ENCODE data around the gene MRTFB. TPM values are rescaled to one million over a fixed set of nuclear protein-coding genes. Genes with fewer than 3 reads are reported as not detected.

MRTFB gene
- total and polyA plus RNA-seq, 2 of the 13 experiments (the other 11 are each of a cell fraction or from before 2014, with no cell fraction given) = 11.4 to 14.0 TPM

GRCh38 chr16:14109782-14110727, 38.9 kb downstream of the MRTFB start:
- Histone ChIP-seq H3K4me1 (ENCODE audit: insufficient read depth, low read length) (peaks cover 70% of the 10 kb centered on the region), H3K4me2 (ENCODE audit: low read depth, low read length) (no peak overlapping the region), H2AFZ (ENCODE audit: low read length) (no peak overlapping the region), H3K36me3 (replicated peaks in 1 of 2; ENCODE audit: control insufficient read depth in 1 of 2, insufficient read depth in 2 of 2, low read length in 2 of 2) (no peaks in the 10 kb centered on the region), H3K27me3 (ENCODE audit: control insufficient read depth in 1 of 2, insufficient read depth in 2 of 2, low read length in 2 of 2) (no peaks in the 10 kb centered on the region), H3K79me2 (ENCODE audit: insufficient read depth, low read length) (peaks cover 24% of the 10 kb centered on the region), H3K4me3 (replicated peaks in 1 of 3; ENCODE audit: insufficient read depth in 1 of 3, low read depth in 2 of 3, low read length in 3 of 3) (no peak overlapping the region), H4K20me1 (ENCODE audit: insufficient read depth, low read length) (no peaks in the 10 kb centered on the region; the same call in 1 of the 2 replicates), H3K9me3 (ENCODE audit: low read length) (no peaks in the 10 kb centered on the region), H3K27ac (ENCODE audit: extremely low read length, insufficient read depth, low read length) (no peak overlapping the region), H3K9ac (ENCODE audit: insufficient read depth, low read depth, low read length) (no peak overlapping the region)
- TF ChIP-seq FOXC1 (CRISPR knock-in tag; IDR thresholded peaks at IDR 0.05; ENCODE audit: borderline replicate concordance) = 0 out of 2 replicates have a peak, but pooled peaks have one; percentile 26
- no peak for TF ChIP-seq ZNF296 (CRISPR knock-in tag; conservative IDR thresholded peaks at IDR 0.05)
- 0 out of 2 replicates have a peak, but pooled peaks have one; percentile 24 for TF ChIP-seq REXO4 (CRISPR knock-in tag; IDR thresholded peaks at IDR 0.05; ENCODE audit: borderline replicate concordance)
- DNase-seq (ENCODE audit: low spot score) (no peak), FAIRE-seq (no peak), ATAC-seq (no peak)
- intact Hi-C loops (cut with micrococcal nuclease; ENCODE audit: unreplicated experiment) (no loop called here), in situ Hi-C loops (cut with HindIII; ENCODE audit: extremely low pct_ligation_motif_present, low pct_unique_long_range_greater_than_20kb) (no loop called here)
- BruUV-seq (replicated peaks) = no TSS peak
- ChIA-PET POLR2A (no interaction called here), CTCF (ENCODE audit: low intra/inter-chr PET ratio, low total read pairs) (no interaction called here)
- 95% methylated on average over 3 of the region's 3 CpGs for WGBS (ENCODE audit: low lambda C conversion rate)

GRCh38 chr16:14110728-14111251, 39.7 kb downstream of the MRTFB start:
- Histone ChIP-seq H3K4me1 (ENCODE audit: insufficient read depth, low read length) (peaks cover 63% of the 10 kb centered on the region), H2AFZ (ENCODE audit: low read length) (no peak overlapping the region), H3K27me3 (ENCODE audit: control insufficient read depth in 1 of 2, insufficient read depth in 2 of 2, low read length in 2 of 2) (no peaks in the 10 kb centered on the region), H4K20me1 (ENCODE audit: insufficient read depth, low read length) (no peaks in the 10 kb centered on the region; the same call in 1 of the 2 replicates), H3K9me3 (ENCODE audit: low read length) (no peaks in the 10 kb centered on the region), H3K27ac (ENCODE audit: extremely low read length, insufficient read depth, low read length) (no peak overlapping the region), H3K4me3 (replicated peaks in 1 of 3; ENCODE audit: insufficient read depth in 1 of 3, low read depth in 2 of 3, low read length in 3 of 3) (no peak overlapping the region), H3K36me3 (replicated peaks in 1 of 2; ENCODE audit: control insufficient read depth in 1 of 2, insufficient read depth in 2 of 2, low read length in 2 of 2) (no peaks in the 10 kb centered on the region), H3K79me2 (ENCODE audit: insufficient read depth, low read length) (peaks cover 28% of the 10 kb centered on the region), H3K4me2 (ENCODE audit: low read depth, low read length) (no peak overlapping the region), H3K9ac (ENCODE audit: insufficient read depth, low read depth, low read length) (no peak overlapping the region)
- no peak for FAIRE-seq
- no TSS peak for BruUV-seq (replicated peaks)
- WGBS (ENCODE audit: low lambda C conversion rate) = 92% methylated on average over 6 of the region's 6 CpGs
- ChIA-PET CTCF (ENCODE audit: low intra/inter-chr PET ratio, low total read pairs) (no interaction called here), POLR2A (no interaction called here)
- intact Hi-C loops (cut with micrococcal nuclease; ENCODE audit: unreplicated experiment) = no loop called here
- no peak for TF ChIP-seq REPIN1 (CRISPR knock-in tag; IDR thresholded peaks at IDR 0.05; ENCODE audit: borderline replicate concordance, low read depth)
- TF ChIP-seq ZFP1 (CRISPR knock-in tag; IDR thresholded peaks at IDR 0.05) = no peak
- TF ChIP-seq FOXJ3 (CRISPR knock-in tag; IDR thresholded peaks at IDR 0.05; ENCODE audit: borderline replicate concordance) = no peak
- TF ChIP-seq CEBPG (CRISPR knock-in tag; IDR thresholded peaks at IDR 0.05) = no peak
- no peak for TF ChIP-seq PREB (CRISPR knock-in tag; IDR thresholded peaks at IDR 0.05)
- TF ChIP-seq MBNL3 (CRISPR knock-in tag; conservative IDR thresholded peaks at IDR 0.05) = no peak
- TF ChIP-seq, protein P1, sequence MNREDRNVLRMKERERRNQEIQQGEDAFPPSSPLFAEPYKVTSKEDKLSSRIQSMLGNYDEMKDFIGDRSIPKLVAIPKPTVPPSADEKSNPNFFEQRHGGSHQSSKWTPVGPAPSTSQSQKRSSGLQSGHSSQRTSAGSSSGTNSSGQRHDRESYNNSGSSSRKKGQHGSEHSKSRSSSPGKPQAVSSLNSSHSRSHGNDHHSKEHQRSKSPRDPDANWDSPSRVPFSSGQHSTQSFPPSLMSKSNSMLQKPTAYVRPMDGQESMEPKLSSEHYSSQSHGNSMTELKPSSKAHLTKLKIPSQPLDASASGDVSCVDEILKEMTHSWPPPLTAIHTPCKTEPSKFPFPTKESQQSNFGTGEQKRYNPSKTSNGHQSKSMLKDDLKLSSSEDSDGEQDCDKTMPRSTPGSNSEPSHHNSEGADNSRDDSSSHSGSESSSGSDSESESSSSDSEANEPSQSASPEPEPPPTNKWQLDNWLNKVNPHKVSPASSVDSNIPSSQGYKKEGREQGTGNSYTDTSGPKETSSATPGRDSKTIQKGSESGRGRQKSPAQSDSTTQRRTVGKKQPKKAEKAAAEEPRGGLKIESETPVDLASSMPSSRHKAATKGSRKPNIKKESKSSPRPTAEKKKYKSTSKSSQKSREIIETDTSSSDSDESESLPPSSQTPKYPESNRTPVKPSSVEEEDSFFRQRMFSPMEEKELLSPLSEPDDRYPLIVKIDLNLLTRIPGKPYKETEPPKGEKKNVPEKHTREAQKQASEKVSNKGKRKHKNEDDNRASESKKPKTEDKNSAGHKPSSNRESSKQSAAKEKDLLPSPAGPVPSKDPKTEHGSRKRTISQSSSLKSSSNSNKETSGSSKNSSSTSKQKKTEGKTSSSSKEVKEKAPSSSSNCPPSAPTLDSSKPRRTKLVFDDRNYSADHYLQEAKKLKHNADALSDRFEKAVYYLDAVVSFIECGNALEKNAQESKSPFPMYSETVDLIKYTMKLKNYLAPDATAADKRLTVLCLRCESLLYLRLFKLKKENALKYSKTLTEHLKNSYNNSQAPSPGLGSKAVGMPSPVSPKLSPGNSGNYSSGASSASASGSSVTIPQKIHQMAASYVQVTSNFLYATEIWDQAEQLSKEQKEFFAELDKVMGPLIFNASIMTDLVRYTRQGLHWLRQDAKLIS (CRISPR knock-in tag; IDR thresholded peaks at IDR 0.05) = no peak
- no peak for ATAC-seq
- DNase-seq (ENCODE audit: low spot score) = no peak
- in situ Hi-C loops (cut with HindIII; ENCODE audit: extremely low pct_ligation_motif_present, low pct_unique_long_range_greater_than_20kb) = no loop called here

Measured in HepG2 (cell line).